Measurements from ENCODE around the gene CCDC179.

The CCDC179 gene

DNA sequence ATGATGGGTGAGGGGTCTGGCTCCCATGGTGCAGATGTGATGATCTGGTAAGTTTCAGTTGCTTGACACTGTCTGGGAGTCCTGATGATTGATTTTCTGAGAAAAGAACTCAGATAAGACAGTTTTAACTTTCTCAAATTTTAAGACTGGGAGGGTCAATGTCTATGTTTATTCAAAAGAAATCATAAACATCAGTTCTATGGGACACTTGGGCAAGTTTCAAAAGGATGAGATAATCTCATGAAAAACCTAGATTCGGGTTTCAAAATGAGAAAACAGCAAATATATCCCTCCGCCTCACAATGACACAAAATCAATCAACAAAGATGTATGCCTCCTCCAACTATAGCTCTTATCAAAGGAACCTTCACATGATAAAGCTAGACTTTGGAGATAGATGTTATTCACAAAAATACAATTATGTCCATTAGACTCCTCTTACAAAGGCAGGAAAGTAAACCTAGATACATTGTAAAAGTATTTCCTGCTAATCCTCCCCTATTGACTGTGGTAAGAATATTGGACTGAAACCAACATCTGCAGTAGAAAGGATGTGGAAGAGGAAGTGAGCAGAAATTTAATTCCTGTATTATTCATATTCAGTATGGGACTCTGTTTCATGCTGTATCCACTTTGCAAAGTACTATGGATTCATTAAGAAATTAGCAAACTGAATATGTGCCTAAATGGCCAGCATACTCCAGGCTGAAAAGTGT, 52.3 kb downstream of the CCDC179 start:
- no peak for DNase-seq

DNA sequence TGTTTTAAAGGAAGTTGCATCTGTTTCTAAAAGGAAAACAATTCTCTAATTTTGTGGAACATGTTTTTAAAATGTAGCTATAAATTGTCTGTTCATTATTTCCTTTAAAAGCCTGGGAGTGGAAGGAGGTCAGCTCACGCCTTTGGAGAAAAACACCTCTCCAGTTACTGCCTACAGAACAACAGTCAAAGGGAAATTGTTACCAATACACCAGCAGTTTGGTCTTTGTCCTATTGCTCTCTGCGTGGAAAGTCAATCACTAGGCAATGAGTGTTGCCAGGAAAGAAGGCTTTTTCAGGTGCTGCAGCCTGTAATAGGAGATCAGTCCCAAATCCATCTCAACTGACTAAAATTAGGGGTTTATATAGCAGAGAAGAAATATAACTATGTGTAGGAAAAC, 52.9 kb downstream of the CCDC179 start:
- no peak for DNase-seq

- DNase-seq = no peak
Measured at GRCh38 chr11:22802861-22803260, 57.4 kb downstream of the CCDC179 start.

DNA sequence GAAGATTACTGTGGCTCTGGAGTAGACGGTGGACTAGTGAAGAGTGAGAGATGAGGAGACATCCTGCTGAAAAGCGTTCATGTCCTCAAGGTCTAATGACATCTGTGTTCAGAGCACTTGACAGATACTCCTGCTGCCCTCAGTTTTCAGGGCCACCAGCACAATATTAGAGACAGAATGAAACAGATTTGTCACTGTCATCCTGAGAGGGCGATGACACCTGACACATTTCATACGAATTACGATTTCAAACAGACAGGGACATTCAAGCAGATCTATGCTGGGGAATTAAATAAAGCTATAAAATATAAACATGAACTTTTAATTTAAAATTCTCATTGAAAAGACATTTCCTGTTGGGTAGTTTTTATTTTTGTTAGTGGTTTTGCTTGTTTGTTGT, 59.8 kb downstream of the CCDC179 start:
- no peak for DNase-seq

DNA sequence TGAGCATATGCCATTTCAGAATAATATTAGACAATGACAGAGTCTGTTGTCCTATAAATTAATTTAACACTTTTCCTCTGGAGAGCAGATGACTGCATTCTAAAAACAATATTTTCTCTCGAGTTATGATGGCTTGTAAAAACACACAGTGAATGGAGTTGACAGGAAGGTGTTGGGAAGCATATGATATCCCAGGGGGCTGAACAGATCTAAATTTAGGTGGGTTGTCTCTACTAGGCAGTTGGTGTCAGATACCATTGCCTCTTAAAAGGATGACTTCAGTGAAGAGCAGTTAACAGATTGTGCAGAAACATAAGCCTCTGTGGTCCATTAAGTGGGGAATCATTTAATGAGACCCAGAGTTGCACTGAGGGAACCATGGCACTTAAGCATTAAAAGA, 61.4 kb downstream of the CCDC179 start:
- no peak for DNase-seq

- no peak for DNase-seq
Measured at GRCh38 chr11:22797047-22797446, 63.2 kb downstream of the CCDC179 start.
